Endodermal cell (in vitro differentiated cells): Measurements from ENCODE around the gene BMP6. TPM values are rescaled to one million over a fixed set of nuclear protein-coding genes. Genes with fewer than 3 reads are reported as not detected.
"Not testable (repeated sequence)": the region's sequence is repeated elsewhere in the genome, so short reads cannot be mapped to it uniquely, and the experiment has no call there.

Experiments used
- DNase-seq: peaks from one replicate; pipeline ENCODE4 v3.0.0-alpha.2; 2017
- H3K27ac ChIP-seq: 2 replicates; pipeline ENCODE4 v1.5.1; 2013; ENCODE audit warnings: mild to moderate bottlenecking, low read depth, low read length, moderate library complexity
- H3K27me3 ChIP-seq: 2 replicates; pipeline ENCODE4 v1.6.1; 2013; ENCODE audit warnings: mild to moderate bottlenecking, low read length, moderate library complexity; ENCODE audit not compliant: insufficient read depth, control insufficient read depth, poor library complexity, severe bottlenecking
- H3K36me3 ChIP-seq: 2 replicates; pipeline ENCODE4 v1.7.0; 2013; ENCODE audit warnings: mild to moderate bottlenecking, low read length, moderate library complexity; ENCODE audit not compliant: control insufficient read depth, insufficient read depth
- H3K4me1 ChIP-seq: one replicate; pipeline ENCODE4 v1.7.0; 2013; ENCODE audit warnings: low read length; ENCODE audit not compliant: control insufficient read depth, insufficient read depth
- H3K4me3 ChIP-seq: 2 replicates; pipeline ENCODE4 v1.5.1; 2013; ENCODE audit warnings: mild to moderate bottlenecking, low read length, moderate library complexity
- H3K9ac ChIP-seq: 2 replicates; pipeline ENCODE4 v1.6.1; 2013; ENCODE audit warnings: mild to moderate bottlenecking, low read length, moderate library complexity; ENCODE audit not compliant: poor library complexity, severe bottlenecking; ENCODE audit errors: extremely low read depth
- H3K9me3 ChIP-seq: 2 replicates; pipeline ENCODE4 v1.6.1; 2013; ENCODE audit warnings: mild to moderate bottlenecking, low read length, moderate library complexity; ENCODE audit not compliant: control insufficient read depth
- H3K27ac Mint-ChIP-seq: 2 replicates; pipeline ENCODE4 v1.8.0; 2020; ENCODE audit warnings: mixed read lengths
- H3K27me3 Mint-ChIP-seq: 2 replicates; pipeline ENCODE4 v1.8.0; 2021; ENCODE audit warnings: mild to moderate bottlenecking, mixed read lengths; ENCODE audit not compliant: insufficient read depth
- H3K36me3 Mint-ChIP-seq: 2 replicates; pipeline ENCODE4 v1.8.0; 2020; ENCODE audit warnings: low read depth, mixed read lengths
- H3K4me1 Mint-ChIP-seq: 2 replicates; pipeline ENCODE4 v1.8.0; 2020; ENCODE audit warnings: mixed read lengths
- H3K4me3 Mint-ChIP-seq: 2 replicates; pipeline ENCODE4 v1.8.0; 2020; ENCODE audit warnings: mild to moderate bottlenecking, moderate library complexity, mixed read lengths
- H3K9me3 Mint-ChIP-seq: 2 replicates; pipeline ENCODE4 v1.8.0; 2020; ENCODE audit warnings: mild to moderate bottlenecking, mixed read lengths
- CTCF ChIP-seq: fragments of 200-600 bp; sonication (generic); conservative IDR thresholded peaks from 2 replicates; pipeline ENCODE4 v1.5.0; 2021; ENCODE audit warnings: antibody characterized with exemption, mild to moderate bottlenecking
- WGBS, 2 experiments: methylation state at CpG; one replicate each; pipeline versions ENCODE4 v1.1.5 to v1.1.7; 2013; ENCODE audit warnings: missing lambda C conversion rate in 2 of 2, mixed read lengths in 1 of 2; ENCODE audit not compliant: insufficient coverage in 1 of 2, insufficient read length in 1 of 2; 5-methylcytosine and 5-hydroxymethylcytosine counted together
- total RNA-seq, 2 donors: library from RNA; stranded (reverse); fragmentation: NEBNext Ultra II Directional in 1 of 2; extraction: Animal tissue kit (Norgen Biotek cat#: 25700) in 1 of 2; gene quantifications; 2 replicates in 1 of 2; 3 replicates in 1 of 2; pipeline ENCODE4 v1.2.1, GENCODE V29; 2021

BMP6 gene
- total RNA-seq, 2 donors from 2014 or later, result 0.62 to 0.71 TPM

GRCh38 chr6:7813193-7813592 is 87.3 kb downstream of the BMP6 start:
- Mint-ChIP-seq H3K4me3 (no peak overlapping the region), H3K4me1 (no peaks in the 10 kb centered on the region), H3K27ac (no peak overlapping the region), H3K9me3 (no peaks in the 10 kb centered on the region), H3K27me3 (peaks cover 25% of the 10 kb centered on the region), H3K36me3 (no peaks in the 10 kb centered on the region)
- no peak overlapping the region for H3K9ac ChIP-seq
- no peak for DNase-seq
- no peaks in the 10 kb centered on the region for H3K4me1 ChIP-seq
- H3K27me3 ChIP-seq, result peaks cover 74% of the 10 kb centered on the region
- no peaks in the 10 kb centered on the region for H3K9me3 ChIP-seq
- no peak overlapping the region for H3K27ac ChIP-seq
- TF ChIP-seq CTCF, result no peak
- no peaks in the 10 kb centered on the region for H3K36me3 ChIP-seq
- H3K4me3 ChIP-seq, result no peak overlapping the region
- WGBS, 2 experiments, result 100% methylated on average over 1 of the region's 1 CpG; no CpG with 5 or more reads in 1 of the 2 experiments

DNA sequence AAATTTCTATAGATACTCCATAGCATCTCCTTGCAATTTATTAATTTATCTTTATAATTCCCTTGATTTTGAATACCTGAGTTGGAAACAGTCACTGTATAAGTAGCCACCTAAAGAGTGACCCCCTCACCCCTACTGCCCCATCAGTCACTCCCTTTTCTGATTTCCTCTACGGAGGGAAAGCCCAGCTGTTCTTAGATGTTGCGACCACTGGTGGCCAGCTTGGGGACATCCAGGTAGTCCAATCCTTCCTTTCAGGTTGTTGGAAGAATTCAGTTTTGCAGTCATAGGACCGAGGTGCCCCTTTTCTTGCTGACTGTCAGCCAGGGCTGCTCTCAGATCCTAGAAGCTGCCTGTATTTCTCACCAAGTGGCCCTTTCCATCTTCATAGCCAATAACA is 87.8 kb downstream of the BMP6 start:
- no peak overlapping the region for H3K4me3 ChIP-seq

GRCh38 chr6:7815716-7816115 is 89.8 kb downstream of the BMP6 start:
- no peaks in the 10 kb centered on the region for H3K4me1 ChIP-seq
- TF ChIP-seq CTCF, result no peak
- Mint-ChIP-seq H3K4me3 (no peak overlapping the region), H3K27me3 (peaks cover 45% of the 10 kb centered on the region), H3K27ac (no peak overlapping the region), H3K4me1 (no peaks in the 10 kb centered on the region), H3K36me3 (no peaks in the 10 kb centered on the region), H3K9me3 (no peaks in the 10 kb centered on the region)
- H3K27me3 ChIP-seq, result peaks cover 81% of the 10 kb centered on the region
- H3K9me3 ChIP-seq, result no peaks in the 10 kb centered on the region
- no peak overlapping the region for H3K4me3 ChIP-seq
- WGBS, 2 experiments, result 95% methylated on average over 5 of the region's 5 CpGs
- no peak overlapping the region for H3K9ac ChIP-seq
- no peak for DNase-seq
- no peaks in the 10 kb centered on the region for H3K36me3 ChIP-seq
- H3K27ac ChIP-seq, result no peak overlapping the region

More for the DNA sequence above, 87.8 kb downstream of the BMP6 start:
- Histone ChIP-seq H3K36me3 (no peaks in the 10 kb centered on the region), H3K27ac (no peak overlapping the region), H3K9ac (no peak overlapping the region), H3K9me3 (no peaks in the 10 kb centered on the region), H3K4me1 (no peaks in the 10 kb centered on the region), H3K27me3 (peaks cover 79% of the 10 kb centered on the region)
- Mint-ChIP-seq H3K9me3 (no peaks in the 10 kb centered on the region), H3K27me3 (peaks cover 30% of the 10 kb centered on the region), H3K27ac (no peak overlapping the region), H3K4me1 (no peaks in the 10 kb centered on the region), H3K4me3 (no peak overlapping the region), H3K36me3 (no peaks in the 10 kb centered on the region)
- DNase-seq, result peak; percentile 79
- 58 to 100% methylated on average over 1 to 3 of the region's 3 CpGs for WGBS, 2 experiments
- peak; percentile 74 for TF ChIP-seq CTCF

- not testable (repeated sequence) for H3K27ac Mint-ChIP-seq, H3K27ac ChIP-seq, H3K4me1 ChIP-seq, H3K36me3 Mint-ChIP-seq, H3K9me3 Mint-ChIP-seq, DNase-seq, H3K9me3 ChIP-seq, H3K4me3 Mint-ChIP-seq, H3K4me3 ChIP-seq, H3K4me1 Mint-ChIP-seq, H3K9ac ChIP-seq, H3K36me3 ChIP-seq
- H3K27me3 Mint-ChIP-seq, result peaks cover 60% of the 10 kb centered on the region
- 100% methylated on average over 1 of the region's 5 CpGs; no CpG with 5 or more reads in 1 of the 2 experiments for WGBS, 2 experiments
- H3K27me3 ChIP-seq, result peaks cover 83% of the 10 kb centered on the region
Measured at GRCh38 chr6:7817184-7817583, 91.3 kb downstream of the BMP6 start.
